Smooth muscle cell of bladder (primary cell): ENCODE results near the gene NOLC1. TPM values are rescaled to one million over a fixed set of nuclear protein-coding genes. Genes with fewer than 3 reads are reported as not detected.

Experiments
- total RNA-seq: library from RNA; depleted of rRNA; stranded (reverse); fragments of >200 nt; gene quantifications from 2 replicates; pipeline ENCODE4 v1.2.3, GENCODE V29; 2014

NOLC1 gene
- 22.5 and 29.7 TPM in 2 replicates for total RNA-seq

GRCh38 chr10:102151774-102152544 lies at the start of gene NOLC1:
NOLC1 (plus strand) TSS chr10:102152389; CDS start chr10:102152411, 22 bp downstream.

GRCh38 chr10:102120142-102120990 lies 31.8 kb upstream of the NOLC1 start, which contains the start of gene LDB1:
LDB1 (minus strand) TSS chr10:102120368; CDS start chr10:102120110, 258 bp downstream.

GRCh38 chr10:102132563-102133372 lies 19.4 kb upstream of the NOLC1 start, which contains the start of gene PPRC1:
PPRC1 (plus strand) TSS chr10:102133040; CDS start chr10:102133069, 29 bp downstream.

Other genes with a start within 250 kb of the NOLC1 start
- gene ARMH3, start 96.2 kb upstream of the NOLC1 start, total RNA-seq, result 6.4 and 8.1 TPM in 2 replicates
- 21.0 and 29.0 TPM in 2 replicates for gene HPS6, start 87.0 kb upstream of the NOLC1 start, total RNA-seq
- 45.2 and 52.0 TPM in 2 replicates for gene LDB1, start 32.0 kb upstream of the NOLC1 start, total RNA-seq
- 7.0 and 11.1 TPM in 2 replicates for gene PPRC1, start 19.3 kb upstream of the NOLC1 start, total RNA-seq
- 0.85 and 1.2 TPM in 2 replicates for gene ELOVL3, start 73.9 kb downstream of the NOLC1 start, total RNA-seq
- 0.14 and 0.18 TPM in 2 replicates for gene PITX3, start 89.1 kb downstream of the NOLC1 start, total RNA-seq
- gene GBF1, start 93.1 kb downstream of the NOLC1 start, total RNA-seq, result 17.4 and 19.4 TPM in 2 replicates
- 13.4 and 14.9 TPM in 2 replicates for gene NFKB2, start 243.3 kb downstream of the NOLC1 start, total RNA-seq